NB4 (cell line): ENCODE results near the gene TRIM71.
"Not testable (repeated sequence)": the region's sequence is repeated elsewhere in the genome, so short reads cannot be mapped to it uniquely, and the experiment has no call there.

Source experiments
- MYC ChIP-seq: IDR thresholded peaks from 2 replicates; pipeline ENCODE4 v1.6.1; 2011; ENCODE audit warnings: low read depth, low read length
- POLR2A ChIP-seq: IDR thresholded peaks from 2 replicates; pipeline ENCODE4 v1.6.1; 2011; ENCODE audit warnings: mild to moderate bottlenecking; ENCODE audit not compliant: insufficient read length; ENCODE audit errors: extremely low read depth
- TF ChIP-seq, protein P1 (sequence below): IDR thresholded peaks from one replicate; pipeline ENCODE4 v1.5.1; 2012; ENCODE audit warnings: low read depth, low read length
- TF ChIP-seq, protein P2 (sequence below): IDR thresholded peaks from 2 replicates; pipeline ENCODE4 v1.6.1; 2011; ENCODE audit warnings: low read depth, low read length

DNA sequence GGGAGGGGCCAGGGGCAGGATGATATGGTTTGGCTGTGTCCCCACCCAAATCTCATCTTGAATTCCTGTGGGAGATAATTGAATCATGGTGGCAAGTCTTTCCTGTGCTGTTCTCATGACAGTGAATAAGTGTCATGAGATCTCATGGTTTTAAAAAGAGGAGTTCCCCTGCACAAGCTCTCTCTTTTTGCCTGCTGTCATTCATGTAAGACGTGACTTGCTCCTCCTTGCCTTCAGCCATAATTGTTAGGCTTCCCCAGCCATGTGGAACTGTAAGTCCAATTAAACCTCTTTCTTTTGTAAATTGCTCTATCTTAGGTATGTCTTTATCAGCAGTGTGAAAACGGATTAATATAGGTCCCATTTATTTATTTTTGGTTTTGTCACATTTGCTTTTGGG lies 113.5 kb downstream of the TRIM71 start:
- TF ChIP-seq, protein P1, sequence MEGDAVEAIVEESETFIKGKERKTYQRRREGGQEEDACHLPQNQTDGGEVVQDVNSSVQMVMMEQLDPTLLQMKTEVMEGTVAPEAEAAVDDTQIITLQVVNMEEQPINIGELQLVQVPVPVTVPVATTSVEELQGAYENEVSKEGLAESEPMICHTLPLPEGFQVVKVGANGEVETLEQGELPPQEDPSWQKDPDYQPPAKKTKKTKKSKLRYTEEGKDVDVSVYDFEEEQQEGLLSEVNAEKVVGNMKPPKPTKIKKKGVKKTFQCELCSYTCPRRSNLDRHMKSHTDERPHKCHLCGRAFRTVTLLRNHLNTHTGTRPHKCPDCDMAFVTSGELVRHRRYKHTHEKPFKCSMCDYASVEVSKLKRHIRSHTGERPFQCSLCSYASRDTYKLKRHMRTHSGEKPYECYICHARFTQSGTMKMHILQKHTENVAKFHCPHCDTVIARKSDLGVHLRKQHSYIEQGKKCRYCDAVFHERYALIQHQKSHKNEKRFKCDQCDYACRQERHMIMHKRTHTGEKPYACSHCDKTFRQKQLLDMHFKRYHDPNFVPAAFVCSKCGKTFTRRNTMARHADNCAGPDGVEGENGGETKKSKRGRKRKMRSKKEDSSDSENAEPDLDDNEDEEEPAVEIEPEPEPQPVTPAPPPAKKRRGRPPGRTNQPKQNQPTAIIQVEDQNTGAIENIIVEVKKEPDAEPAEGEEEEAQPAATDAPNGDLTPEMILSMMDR: not testable (repeated sequence)
- not testable (repeated sequence) for TF ChIP-seq POLR2A, MYC
- TF ChIP-seq, protein P2, sequence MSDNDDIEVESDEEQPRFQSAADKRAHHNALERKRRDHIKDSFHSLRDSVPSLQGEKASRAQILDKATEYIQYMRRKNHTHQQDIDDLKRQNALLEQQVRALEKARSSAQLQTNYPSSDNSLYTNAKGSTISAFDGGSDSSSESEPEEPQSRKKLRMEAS: not testable (repeated sequence)
